WTC11 (cell line): ENCODE measurements around the gene PITPNC1. TPM values are rescaled to one million over a fixed set of nuclear protein-coding genes. Genes with fewer than 3 reads are reported as not detected.

ENCODE experiments used
- ATAC-seq: fragments of 200-7000 bp; cut with Tn5 transposase; 2 replicates; pipeline ENCODE4 v1.10.0; 2021; ENCODE audit warnings: mild to moderate bottlenecking, moderate library complexity
- CTCF ChIA-PET: fragments of 300-600 bp; sonication (Branson Sonifier 250); formaldehyde crosslinking; loops from one replicate; lab custom pipeline; 2021; ENCODE audit warnings: antibody characterized with exemption; lab: Charles Lee
- POLR2A ChIA-PET: fragments of 350-600 bp; sonication (Branson Sonifier 250); formaldehyde crosslinking; loops from one replicate; lab custom pipeline; 2021; ENCODE audit warnings: antibody characterized with exemption; lab: Charles Lee
- DNase-seq: peaks from one replicate; pipeline ENCODE4 v3.0.0; 2021; ENCODE audit warnings: low spot score
- H3K27ac Mint-ChIP-seq: 2 replicates; pipeline ENCODE4 v1.8.0; 2021; ENCODE audit warnings: mixed read lengths
- H3K27me3 Mint-ChIP-seq: 2 replicates; pipeline ENCODE4 v1.8.0; 2021; ENCODE audit warnings: low read depth, mild to moderate bottlenecking, moderate library complexity, mixed read lengths
- H3K36me3 Mint-ChIP-seq: 2 replicates; pipeline ENCODE4 v1.8.0; 2021; ENCODE audit warnings: mixed read lengths
- H3K4me1 Mint-ChIP-seq: 2 replicates; pipeline ENCODE4 v1.8.0; 2022; ENCODE audit warnings: mixed read lengths
- H3K4me3 Mint-ChIP-seq: 2 replicates; pipeline ENCODE4 v1.8.0; 2021; ENCODE audit warnings: mild to moderate bottlenecking, moderate library complexity, mixed read lengths
- H3K9me3 Mint-ChIP-seq: 2 replicates; pipeline ENCODE4 v1.8.0; 2021; ENCODE audit warnings: mixed read lengths
- CREM ChIP-seq: sonication (generic); formaldehyde crosslinking; IDR thresholded peaks from 2 replicates; pipeline ENCODE4 v1.8.1; 2022; ENCODE audit warnings: mild to moderate bottlenecking, missing genetic modification reagents, moderate library complexity
- FOXJ3 ChIP-seq: sonication (generic); formaldehyde crosslinking; IDR thresholded peaks from 2 replicates; pipeline ENCODE4 v1.9.0; 2021; ENCODE audit warnings: missing genetic modification reagents, mild to moderate bottlenecking, borderline replicate concordance
- NR1H2 ChIP-seq: sonication (generic); formaldehyde crosslinking; IDR thresholded peaks from 2 replicates; pipeline ENCODE4 v1.9.0; 2021; ENCODE audit warnings: mild to moderate bottlenecking, moderate library complexity, missing genetic modification reagents
- NR3C1 ChIP-seq: sonication (generic); formaldehyde crosslinking; conservative IDR thresholded peaks from 2 replicates; pipeline ENCODE4 v1.8.1; 2023; ENCODE audit warnings: low read depth, mild to moderate bottlenecking, missing genetic modification reagents
- SOX15 ChIP-seq: fragments of 250-450 bp; sonication (Bioruptor Pico); IDR thresholded peaks from 2 replicates; pipeline ENCODE4 v1.9.0; 2021; ENCODE audit warnings: mild to moderate bottlenecking
- TEAD1 ChIP-seq: sonication (generic); formaldehyde crosslinking; IDR thresholded peaks from 2 replicates; pipeline ENCODE4 v1.8.0; 2022; ENCODE audit warnings: mild to moderate bottlenecking, missing genetic modification reagents
- ZNF121 ChIP-seq: sonication (generic); formaldehyde crosslinking; IDR thresholded peaks from 2 replicates; pipeline ENCODE4 v1.8.0; 2023; ENCODE audit warnings: missing genetic modification reagents
- ZNF423 ChIP-seq: fragments of 250-450 bp; sonication (Bioruptor Pico); IDR thresholded peaks from 2 replicates; pipeline ENCODE4 v2.1.2; 2022; ENCODE audit warnings: mild to moderate bottlenecking, moderate library complexity
- total RNA-seq: library from RNA; stranded (reverse); gene quantifications from 3 replicates; pipeline ENCODE4 v1.2.3, GENCODE V29; 2021
- TF ChIP-seq, protein P1 (sequence below): sonication (generic); formaldehyde crosslinking; IDR thresholded peaks from 2 replicates; pipeline ENCODE4 v1.8.1; 2023; ENCODE audit warnings: mild to moderate bottlenecking, missing genetic modification reagents, moderate library complexity
- TF ChIP-seq, protein P2 (sequence below): sonication (generic); formaldehyde crosslinking; IDR thresholded peaks from 2 replicates; pipeline ENCODE4 v1.8.1; 2022; ENCODE audit warnings: mild to moderate bottlenecking, moderate library complexity, missing genetic modification reagents
- TF ChIP-seq, protein P3 (sequence below): sonication (generic); formaldehyde crosslinking; IDR thresholded peaks from 2 replicates; pipeline ENCODE4 v1.8.1; 2023; ENCODE audit warnings: mild to moderate bottlenecking, missing genetic modification reagents, borderline replicate concordance
- TF ChIP-seq, protein P4 (sequence below): sonication (generic); formaldehyde crosslinking; IDR thresholded peaks from 2 replicates; pipeline ENCODE4 v1.8.0; 2023; ENCODE audit warnings: missing genetic modification reagents, mild to moderate bottlenecking, borderline replicate concordance
- TF ChIP-seq, protein P5 (sequence below): fragments of 250-450 bp; sonication (Bioruptor Pico); conservative IDR thresholded peaks from 2 replicates; pipeline ENCODE4 v1.9.0; 2021; ENCODE audit warnings: mild to moderate bottlenecking
- TF ChIP-seq, protein P6 (sequence below): sonication (generic); formaldehyde crosslinking; IDR thresholded peaks from 2 replicates; pipeline ENCODE4 v1.8.1; 2023; ENCODE audit warnings: mild to moderate bottlenecking, missing genetic modification reagents

The PITPNC1 gene
- total RNA-seq, 1 experiment from 2014 or later = 39.8 TPM

DNA sequence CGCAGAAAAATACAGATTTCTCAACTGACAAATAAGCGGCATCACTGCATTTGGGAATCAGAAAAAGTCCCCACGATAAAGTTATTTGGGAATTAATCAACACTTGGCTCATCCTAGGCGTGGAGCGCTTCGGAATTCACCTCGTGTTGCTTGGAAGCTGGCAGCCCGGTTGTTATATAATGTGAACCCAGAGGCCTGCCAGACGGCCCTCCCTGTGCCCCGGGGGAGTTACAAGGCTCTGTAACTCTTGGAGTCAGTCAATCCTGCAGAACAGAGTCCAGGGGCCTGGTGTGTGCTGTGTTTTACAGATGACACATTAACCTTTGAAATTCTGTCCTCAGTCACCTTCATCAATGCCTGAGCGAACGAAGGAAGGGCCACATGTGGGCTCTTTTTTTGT is 111.1 kb downstream of the PITPNC1 start:
- H3K27ac Mint-ChIP-seq = 0 out of 2 replicates have a peak overlapping the region, but pooled peaks have one; percentile 61
- H3K9me3 Mint-ChIP-seq = peaks cover 8% of the 10 kb centered on the region
- H3K27me3 Mint-ChIP-seq = no peaks in the 10 kb centered on the region
- H3K4me3 Mint-ChIP-seq = no peak overlapping the region
- no peak for ATAC-seq
- H3K4me1 Mint-ChIP-seq = peaks cover 50% of the 10 kb centered on the region
- ChIA-PET CTCF (interaction anchor here (0.6 to 1.0 kb wide), 2 partner anchors 13 to 197 kb away, joined by 4 read pairs; no protein-coding TSS in a partner anchor), POLR2A (no interaction called here)
- peaks cover 7% of the 10 kb centered on the region; the same call in 1 of the 2 replicates for H3K36me3 Mint-ChIP-seq
- DNase-seq = no peak
- TF ChIP-seq, protein P1, sequence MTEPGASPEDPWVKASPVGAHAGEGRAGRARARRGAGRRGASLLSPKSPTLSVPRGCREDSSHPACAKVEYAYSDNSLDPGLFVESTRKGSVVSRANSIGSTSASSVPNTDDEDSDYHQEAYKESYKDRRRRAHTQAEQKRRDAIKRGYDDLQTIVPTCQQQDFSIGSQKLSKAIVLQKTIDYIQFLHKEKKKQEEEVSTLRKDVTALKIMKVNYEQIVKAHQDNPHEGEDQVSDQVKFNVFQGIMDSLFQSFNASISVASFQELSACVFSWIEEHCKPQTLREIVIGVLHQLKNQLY (CRISPR knock-in tag) = no peak
- TF ChIP-seq, protein P2, sequence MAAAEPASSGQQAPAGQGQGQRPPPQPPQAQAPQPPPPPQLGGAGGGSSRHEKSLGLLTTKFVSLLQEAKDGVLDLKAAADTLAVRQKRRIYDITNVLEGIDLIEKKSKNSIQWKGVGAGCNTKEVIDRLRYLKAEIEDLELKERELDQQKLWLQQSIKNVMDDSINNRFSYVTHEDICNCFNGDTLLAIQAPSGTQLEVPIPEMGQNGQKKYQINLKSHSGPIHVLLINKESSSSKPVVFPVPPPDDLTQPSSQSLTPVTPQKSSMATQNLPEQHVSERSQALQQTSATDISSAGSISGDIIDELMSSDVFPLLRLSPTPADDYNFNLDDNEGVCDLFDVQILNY = no peak
- no peak for TF ChIP-seq SOX15 (CRISPR knock-in tag)
- no peak for TF ChIP-seq NR3C1 (CRISPR knock-in tag)
- TF ChIP-seq, protein P3, sequence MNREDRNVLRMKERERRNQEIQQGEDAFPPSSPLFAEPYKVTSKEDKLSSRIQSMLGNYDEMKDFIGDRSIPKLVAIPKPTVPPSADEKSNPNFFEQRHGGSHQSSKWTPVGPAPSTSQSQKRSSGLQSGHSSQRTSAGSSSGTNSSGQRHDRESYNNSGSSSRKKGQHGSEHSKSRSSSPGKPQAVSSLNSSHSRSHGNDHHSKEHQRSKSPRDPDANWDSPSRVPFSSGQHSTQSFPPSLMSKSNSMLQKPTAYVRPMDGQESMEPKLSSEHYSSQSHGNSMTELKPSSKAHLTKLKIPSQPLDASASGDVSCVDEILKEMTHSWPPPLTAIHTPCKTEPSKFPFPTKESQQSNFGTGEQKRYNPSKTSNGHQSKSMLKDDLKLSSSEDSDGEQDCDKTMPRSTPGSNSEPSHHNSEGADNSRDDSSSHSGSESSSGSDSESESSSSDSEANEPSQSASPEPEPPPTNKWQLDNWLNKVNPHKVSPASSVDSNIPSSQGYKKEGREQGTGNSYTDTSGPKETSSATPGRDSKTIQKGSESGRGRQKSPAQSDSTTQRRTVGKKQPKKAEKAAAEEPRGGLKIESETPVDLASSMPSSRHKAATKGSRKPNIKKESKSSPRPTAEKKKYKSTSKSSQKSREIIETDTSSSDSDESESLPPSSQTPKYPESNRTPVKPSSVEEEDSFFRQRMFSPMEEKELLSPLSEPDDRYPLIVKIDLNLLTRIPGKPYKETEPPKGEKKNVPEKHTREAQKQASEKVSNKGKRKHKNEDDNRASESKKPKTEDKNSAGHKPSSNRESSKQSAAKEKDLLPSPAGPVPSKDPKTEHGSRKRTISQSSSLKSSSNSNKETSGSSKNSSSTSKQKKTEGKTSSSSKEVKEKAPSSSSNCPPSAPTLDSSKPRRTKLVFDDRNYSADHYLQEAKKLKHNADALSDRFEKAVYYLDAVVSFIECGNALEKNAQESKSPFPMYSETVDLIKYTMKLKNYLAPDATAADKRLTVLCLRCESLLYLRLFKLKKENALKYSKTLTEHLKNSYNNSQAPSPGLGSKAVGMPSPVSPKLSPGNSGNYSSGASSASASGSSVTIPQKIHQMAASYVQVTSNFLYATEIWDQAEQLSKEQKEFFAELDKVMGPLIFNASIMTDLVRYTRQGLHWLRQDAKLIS = no peak
- TF ChIP-seq, protein P4, sequence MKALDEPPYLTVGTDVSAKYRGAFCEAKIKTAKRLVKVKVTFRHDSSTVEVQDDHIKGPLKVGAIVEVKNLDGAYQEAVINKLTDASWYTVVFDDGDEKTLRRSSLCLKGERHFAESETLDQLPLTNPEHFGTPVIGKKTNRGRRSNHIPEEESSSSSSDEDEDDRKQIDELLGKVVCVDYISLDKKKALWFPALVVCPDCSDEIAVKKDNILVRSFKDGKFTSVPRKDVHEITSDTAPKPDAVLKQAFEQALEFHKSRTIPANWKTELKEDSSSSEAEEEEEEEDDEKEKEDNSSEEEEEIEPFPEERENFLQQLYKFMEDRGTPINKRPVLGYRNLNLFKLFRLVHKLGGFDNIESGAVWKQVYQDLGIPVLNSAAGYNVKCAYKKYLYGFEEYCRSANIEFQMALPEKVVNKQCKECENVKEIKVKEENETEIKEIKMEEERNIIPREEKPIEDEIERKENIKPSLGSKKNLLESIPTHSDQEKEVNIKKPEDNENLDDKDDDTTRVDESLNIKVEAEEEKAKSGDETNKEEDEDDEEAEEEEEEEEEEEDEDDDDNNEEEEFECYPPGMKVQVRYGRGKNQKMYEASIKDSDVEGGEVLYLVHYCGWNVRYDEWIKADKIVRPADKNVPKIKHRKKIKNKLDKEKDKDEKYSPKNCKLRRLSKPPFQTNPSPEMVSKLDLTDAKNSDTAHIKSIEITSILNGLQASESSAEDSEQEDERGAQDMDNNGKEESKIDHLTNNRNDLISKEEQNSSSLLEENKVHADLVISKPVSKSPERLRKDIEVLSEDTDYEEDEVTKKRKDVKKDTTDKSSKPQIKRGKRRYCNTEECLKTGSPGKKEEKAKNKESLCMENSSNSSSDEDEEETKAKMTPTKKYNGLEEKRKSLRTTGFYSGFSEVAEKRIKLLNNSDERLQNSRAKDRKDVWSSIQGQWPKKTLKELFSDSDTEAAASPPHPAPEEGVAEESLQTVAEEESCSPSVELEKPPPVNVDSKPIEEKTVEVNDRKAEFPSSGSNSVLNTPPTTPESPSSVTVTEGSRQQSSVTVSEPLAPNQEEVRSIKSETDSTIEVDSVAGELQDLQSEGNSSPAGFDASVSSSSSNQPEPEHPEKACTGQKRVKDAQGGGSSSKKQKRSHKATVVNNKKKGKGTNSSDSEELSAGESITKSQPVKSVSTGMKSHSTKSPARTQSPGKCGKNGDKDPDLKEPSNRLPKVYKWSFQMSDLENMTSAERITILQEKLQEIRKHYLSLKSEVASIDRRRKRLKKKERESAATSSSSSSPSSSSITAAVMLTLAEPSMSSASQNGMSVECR = no peak
- TF ChIP-seq ZNF423 (CRISPR knock-in tag) = no peak
- TF ChIP-seq, protein P5, sequence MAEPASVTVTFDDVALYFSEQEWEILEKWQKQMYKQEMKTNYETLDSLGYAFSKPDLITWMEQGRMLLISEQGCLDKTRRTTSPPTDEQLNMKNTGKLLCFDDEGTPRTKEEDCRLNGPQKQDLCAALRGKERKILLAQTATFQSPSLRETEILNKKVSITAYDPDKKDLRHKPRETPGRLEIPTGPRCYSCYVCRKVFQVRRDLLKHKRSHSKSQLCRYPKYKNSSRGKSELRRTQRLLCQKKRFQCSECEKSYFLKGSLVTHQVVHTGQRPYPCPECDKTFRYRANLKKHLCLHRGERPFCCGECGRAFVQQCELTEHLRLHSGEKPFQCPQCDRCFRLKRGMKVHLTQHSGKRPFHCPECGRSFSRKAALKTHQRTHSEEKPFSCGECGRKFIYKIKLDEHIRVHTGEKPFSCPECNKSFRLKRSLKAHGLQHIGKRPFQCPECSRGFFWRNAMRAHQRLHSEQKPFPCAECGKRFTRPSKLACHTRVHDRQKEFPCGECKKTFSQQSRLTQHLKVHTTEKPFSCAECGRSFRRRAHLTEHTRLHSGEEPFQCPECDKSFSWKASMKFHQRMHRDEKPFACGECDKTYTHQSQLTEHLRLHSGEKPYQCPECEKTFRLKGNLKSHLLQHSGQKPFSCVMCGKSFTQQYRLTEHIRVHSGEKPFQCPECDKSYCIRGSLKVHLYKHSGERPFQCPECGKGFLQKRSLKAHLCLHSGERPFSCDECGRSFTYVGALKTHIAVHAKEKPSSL (CRISPR knock-in tag) = no peak
- no peak for TF ChIP-seq FOXJ3
- TF ChIP-seq TEAD1 (CRISPR knock-in tag) = no peak
- no peak for TF ChIP-seq CREM (CRISPR knock-in tag)
- TF ChIP-seq, protein P6, sequence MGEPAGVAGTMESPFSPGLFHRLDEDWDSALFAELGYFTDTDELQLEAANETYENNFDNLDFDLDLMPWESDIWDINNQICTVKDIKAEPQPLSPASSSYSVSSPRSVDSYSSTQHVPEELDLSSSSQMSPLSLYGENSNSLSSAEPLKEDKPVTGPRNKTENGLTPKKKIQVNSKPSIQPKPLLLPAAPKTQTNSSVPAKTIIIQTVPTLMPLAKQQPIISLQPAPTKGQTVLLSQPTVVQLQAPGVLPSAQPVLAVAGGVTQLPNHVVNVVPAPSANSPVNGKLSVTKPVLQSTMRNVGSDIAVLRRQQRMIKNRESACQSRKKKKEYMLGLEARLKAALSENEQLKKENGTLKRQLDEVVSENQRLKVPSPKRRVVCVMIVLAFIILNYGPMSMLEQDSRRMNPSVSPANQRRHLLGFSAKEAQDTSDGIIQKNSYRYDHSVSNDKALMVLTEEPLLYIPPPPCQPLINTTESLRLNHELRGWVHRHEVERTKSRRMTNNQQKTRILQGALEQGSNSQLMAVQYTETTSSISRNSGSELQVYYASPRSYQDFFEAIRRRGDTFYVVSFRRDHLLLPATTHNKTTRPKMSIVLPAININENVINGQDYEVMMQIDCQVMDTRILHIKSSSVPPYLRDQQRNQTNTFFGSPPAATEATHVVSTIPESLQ (CRISPR knock-in tag) = no peak
- no peak for TF ChIP-seq NR1H2 (CRISPR knock-in tag)
- no peak for TF ChIP-seq ZNF121
